Gastroesophageal sphincter (tissue), 4 donors: ENCODE measurements around the gene PSMF1. TPM values are rescaled to one million over a fixed set of nuclear protein-coding genes. Genes with fewer than 3 reads are reported as not detected.

ENCODE experiments used
- ATAC-seq: fragments of 150-250 bp; one replicate; pipeline ENCODE4 v1.9.1; 2016; ENCODE audit warnings: mild to moderate bottlenecking, moderate library complexity
- H3K27ac ChIP-seq, 4 donors: fragments of 200-600 bp; sonication (generic) in 3 of 4; 1 replicate in 3 of 4; 2 replicates in 1 of 4; pipeline ENCODE4 v1.5.1; 2016 to 2019
- H3K27me3 ChIP-seq: fragments of 200-600 bp; sonication (generic); one replicate; pipeline ENCODE4 v1.5.1; 2019
- H3K36me3 ChIP-seq, 2 donors: fragments of 200-600 bp; sonication (generic); one replicate each; pipeline ENCODE4 v1.5.1; 2019; ENCODE audit warnings: control low read depth in 1 of 2
- H3K4me1 ChIP-seq, 3 donors: fragments of 200-600 bp; sonication (generic); 1 replicate in 2 of 3; 2 replicates in 1 of 3; pipeline ENCODE4 v1.5.1; 2016 to 2019; ENCODE audit warnings: control low read depth in 2 of 3
- H3K4me3 ChIP-seq, 2 donors: fragments of 200-600 bp; sonication (generic); one replicate each; pipeline ENCODE4 v1.5.1; 2019; ENCODE audit warnings: mild to moderate bottlenecking in 1 of 2, moderate library complexity in 1 of 2
- H3K9me3 ChIP-seq, 3 donors: fragments of 200-600 bp; sonication (generic); one replicate each; pipeline ENCODE4 v1.5.1; 2017 to 2019; ENCODE audit warnings: control low read depth in 2 of 3
- CTCF ChIP-seq, 4 experiments: fragments of 200-600 bp in 2 of 4; fragments of 450-650 bp in 2 of 4; sonication (generic) in 1 of 4; IDR thresholded peaks; one replicate each; pipeline ENCODE4 v1.5.1; 2017 to 2019; ENCODE audit warnings: antibody characterized with exemption in 4 of 4, mild to moderate bottlenecking in 2 of 4, moderate library complexity in 2 of 4
- EP300 ChIP-seq: sonication (generic); formaldehyde crosslinking; IDR thresholded peaks from one replicate; pipeline ENCODE4 v1.6.1; 2017; ENCODE audit warnings: antibody characterized with exemption, mild to moderate bottlenecking
- POLR2A ChIP-seq, 2 donors: fragments of 450-650 bp; IDR thresholded peaks; one replicate each; pipeline ENCODE4 v1.6.1; 2017; ENCODE audit warnings: antibody characterized with exemption in 2 of 2, mild to moderate bottlenecking in 2 of 2, moderate library complexity in 1 of 2
- POLR2AphosphoS5 ChIP-seq: sonication (generic); formaldehyde crosslinking; IDR thresholded peaks from one replicate; pipeline ENCODE4 v1.6.1; 2017; ENCODE audit warnings: antibody characterized with exemption
- WGBS, 2 donors: methylation state at CpG; one replicate each; pipeline ENCODE4 v1.1.5; 2018; ENCODE audit warnings: low coverage in 1 of 2; 5-methylcytosine and 5-hydroxymethylcytosine counted together
- total RNA-seq, 4 donors: library from RNA; depleted of rRNA; stranded (reverse); fragments of >200 nt; gene quantifications; one replicate each; pipeline ENCODE4 v1.1.0, GENCODE V29; 2016

PSMF1 gene
- total RNA-seq, 4 donors from 2014 or later: 99.6 to 118 (median 116) TPM

GRCh38 chr20:1124421-1124820, 6.0 kb downstream of the PSMF1 start:
- TF ChIP-seq POLR2A (IDR thresholded peaks at IDR 0.05): no peak
- no peak for TF ChIP-seq CTCF (IDR thresholded peaks at IDR 0.05)
- no peak for TF ChIP-seq POLR2AphosphoS5
- TF ChIP-seq EP300: no peak
- Histone ChIP-seq H3K4me1 (peaks cover 4 to 56% (median 26%) of the 10 kb centered on the region in 3 donors), H3K4me3 (no peak overlapping the region), H3K27ac (no peak overlapping the region), H3K9me3 (no peaks in the 10 kb centered on the region), H3K27me3 (no peaks in the 10 kb centered on the region), H3K36me3 (peaks cover 3 to 75% of the 10 kb centered on the region in 2 donors)
- 43 to 46% methylated on average over 3 of the region's 3 CpGs for WGBS, 2 donors
- ATAC-seq: no peak

DNA sequence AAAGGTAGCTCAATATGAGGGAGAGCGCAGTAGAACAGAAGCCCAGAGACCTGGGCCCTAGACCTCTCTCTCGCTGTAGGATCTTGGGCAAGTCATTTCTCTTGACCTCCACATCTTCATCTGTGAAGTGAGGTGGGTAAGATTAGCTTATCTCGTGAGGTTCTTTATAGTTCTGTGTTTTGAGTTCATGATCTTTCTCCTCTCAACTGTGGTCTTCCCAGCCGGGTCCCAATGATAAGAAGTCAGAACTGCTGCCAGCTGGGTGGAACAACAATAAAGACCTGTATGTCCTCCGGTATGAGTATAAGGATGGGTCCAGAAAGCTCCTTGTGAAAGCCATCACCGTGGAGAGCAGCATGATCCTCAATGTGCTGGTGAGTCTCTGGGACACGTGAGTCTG, 6.9 kb downstream of the PSMF1 start:
- H3K36me3 ChIP-seq: peaks cover 3 to 82% of the 10 kb centered on the region in 2 donors
- peaks cover 0 to 47% (median 18%) of the 10 kb centered on the region in 3 donors for H3K4me1 ChIP-seq

GRCh38 chr20:1127840-1128239, 9.4 kb downstream of the PSMF1 start:
- WGBS, 2 donors: 90 to 100% methylated on average over 1 of the region's 1 CpG
- peaks cover 3 to 95% of the 10 kb centered on the region in 2 donors for H3K36me3 ChIP-seq
- H3K9me3 ChIP-seq: no peaks in the 10 kb centered on the region
- ATAC-seq: no peak
- no peak overlapping the region for H3K4me3 ChIP-seq
- H3K27ac ChIP-seq: no peak overlapping the region
- TF ChIP-seq CTCF (IDR thresholded peaks at IDR 0.05): no peak
- TF ChIP-seq POLR2AphosphoS5: no peak
- TF ChIP-seq POLR2A (IDR thresholded peaks at IDR 0.05): no peak
- no peak for TF ChIP-seq EP300
- peaks cover 0 to 21% (median 0%) of the 10 kb centered on the region in 3 donors for H3K4me1 ChIP-seq
- H3K27me3 ChIP-seq: no peaks in the 10 kb centered on the region

More for the DNA sequence above, 6.9 kb downstream of the PSMF1 start:
- no peak overlapping the region for H3K27ac ChIP-seq
- TF ChIP-seq CTCF (IDR thresholded peaks at IDR 0.05) (no peak), POLR2AphosphoS5 (no peak), POLR2A (IDR thresholded peaks at IDR 0.05) (no peak), EP300 (no peak)
- H3K4me3 ChIP-seq: no peak overlapping the region
- no peak for ATAC-seq
- H3K27me3 ChIP-seq: no peaks in the 10 kb centered on the region
- 90 to 100% methylated on average over 1 to 7 of the region's 7 CpGs for WGBS, 2 donors
- no peaks in the 10 kb centered on the region for H3K9me3 ChIP-seq

DNA sequence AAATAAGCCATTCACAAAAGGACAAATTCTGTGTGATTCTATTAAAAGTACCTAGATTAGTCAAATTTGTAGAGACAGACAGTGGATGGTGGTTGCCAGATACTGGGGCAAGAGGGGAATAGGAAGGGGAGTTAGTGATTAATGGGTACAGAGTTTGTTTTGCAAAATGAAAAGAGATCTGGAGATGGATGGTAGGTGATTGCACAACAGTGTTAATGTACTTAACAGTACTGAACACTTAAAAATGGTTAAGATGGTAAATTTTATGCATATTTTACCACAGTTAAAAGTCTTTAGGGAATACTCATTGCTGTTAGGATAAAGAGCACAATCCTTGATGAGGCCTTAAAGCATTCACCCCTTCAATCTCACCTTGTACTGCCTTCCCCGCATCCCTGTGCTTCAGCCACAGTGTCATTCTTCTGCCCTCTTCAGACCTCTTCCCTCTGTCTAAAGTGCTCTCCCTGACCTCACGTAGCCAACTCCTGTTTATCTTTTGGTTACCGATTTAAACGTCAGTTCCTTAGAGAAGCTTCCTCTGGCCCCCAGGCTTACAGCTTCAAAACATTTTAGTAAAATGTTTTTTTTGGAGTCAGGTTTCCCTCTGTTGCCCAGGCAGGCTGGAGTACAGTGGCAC, 11.8 kb downstream of the PSMF1 start:
- H3K27ac ChIP-seq: no peak overlapping the region
- H3K4me1 ChIP-seq: no peaks in the 10 kb centered on the region
- no peaks in the 10 kb centered on the region for H3K9me3 ChIP-seq
- TF ChIP-seq CTCF (IDR thresholded peaks at IDR 0.05): no peak
- no peak for TF ChIP-seq POLR2AphosphoS5
- TF ChIP-seq EP300: no peak
- TF ChIP-seq POLR2A (IDR thresholded peaks at IDR 0.05): no peak
- H3K36me3 ChIP-seq: peaks cover 3 to 91% of the 10 kb centered on the region in 2 donors
- no peak overlapping the region for H3K4me3 ChIP-seq
- no peak for ATAC-seq
- no peaks in the 10 kb centered on the region for H3K27me3 ChIP-seq
- 70 to 84% methylated on average over 4 of the region's 4 CpGs for WGBS, 2 donors

GRCh38 chr20:1130847-1131246, 12.4 kb downstream of the PSMF1 start:
- TF ChIP-seq POLR2AphosphoS5: no peak
- no peak for TF ChIP-seq POLR2A (IDR thresholded peaks at IDR 0.05)
- no peak for TF ChIP-seq EP300
- TF ChIP-seq CTCF (IDR thresholded peaks at IDR 0.05): no peak
- H3K4me1 ChIP-seq: no peaks in the 10 kb centered on the region

More at GRCh38 chr20:1130847-1131246, 12.4 kb downstream of the PSMF1 start:
- WGBS, 2 donors: 81% methylated on average over 5 of the region's 5 CpGs; no CpG with 5 or more reads in 1 of the 2 donors
- peaks cover 7 to 91% of the 10 kb centered on the region in 2 donors for H3K36me3 ChIP-seq
- ATAC-seq: no peak
- no peak overlapping the region for H3K4me3 ChIP-seq
- no peak overlapping the region for H3K27ac ChIP-seq
- no peaks in the 10 kb centered on the region for H3K27me3 ChIP-seq
- no peaks in the 10 kb centered on the region for H3K9me3 ChIP-seq
